Tibial nerve (tissue), 4 donors: ENCODE results near the gene NKIRAS2.
"Not testable (repeated sequence)": the region's sequence is repeated elsewhere in the genome, so short reads cannot be mapped to it uniquely, and the experiment has no call there.

ENCODE experiments used
- CTCF ChIP-seq, 5 experiments: fragments of 200-600 bp in 3 of 5; fragments of 450-650 bp in 2 of 5; sonication (generic) in 3 of 5; IDR thresholded peaks; one replicate each; pipeline ENCODE4 v1.5.1; 2016 to 2019; ENCODE audit warnings: antibody characterized with exemption in 5 of 5, mild to moderate bottlenecking in 3 of 5, moderate library complexity in 2 of 5
- EP300 ChIP-seq, 2 donors: sonication (generic); formaldehyde crosslinking; IDR thresholded peaks; one replicate each; pipeline ENCODE4 v1.6.1; 2017; ENCODE audit warnings: antibody characterized with exemption in 2 of 2, mild to moderate bottlenecking in 1 of 2
- POLR2A ChIP-seq, 2 donors: fragments of 450-650 bp; IDR thresholded peaks; one replicate each; pipeline ENCODE4 v1.6.1; 2017; ENCODE audit warnings: antibody characterized with exemption in 2 of 2, mild to moderate bottlenecking in 2 of 2, moderate library complexity in 2 of 2

GRCh38 chr17:42010266-42010680, 9.6 kb upstream of the NKIRAS2 start:
- TF ChIP-seq CTCF, POLR2A (IDR thresholded peaks at IDR 0.05): not testable (repeated sequence)
- peak in 1 of 2 donors; percentile 26 for TF ChIP-seq EP300 (IDR thresholded peaks at IDR 0.05)
